ENCODE data around the gene SUMO4.

SUMO4 gene

GRCh38 chr6:149379977-149380376 is 20.1 kb upstream of the SUMO4 start:
- TF ChIP-seq ZNF121 (tag by site-specific recombination; IDR thresholded peaks at IDR 0.05): 0 out of 2 replicates have a peak, but pooled peaks have one; percentile 41
- TF ChIP-seq ZNF18 (tag by site-specific recombination; IDR thresholded peaks at IDR 0.05): no peak
- CTCF ChIA-PET: no interaction called here
- H3K27ac ChIP-seq (ENCODE audit: extremely low read depth, low read depth, low read length): no peak overlapping the region
- no peaks in the 10 kb centered on the region for H3K9me3 ChIP-seq (ENCODE audit: control insufficient read depth, insufficient read depth, low read depth, low read length)
- no peaks in the 10 kb centered on the region for H3K4me1 ChIP-seq (ENCODE audit: control insufficient read depth, insufficient read depth, low read length)
- peaks cover 33 to 57% of the 10 kb centered on the region in 2 experiments for H3K36me3 ChIP-seq (ENCODE audit: control insufficient read depth in 2 of 2, insufficient read depth in 1 of 2, low read length in 2 of 2)
- H3K4me3 ChIP-seq (ENCODE audit: low read depth, low read length): no peak overlapping the region
- POLR2A ChIA-PET: no interaction called here

- Histone ChIP-seq H3K36me3 (ENCODE audit: control insufficient read depth in 2 of 2, insufficient read depth in 1 of 2, low read length in 2 of 2) (peaks cover 33 to 61% of the 10 kb centered on the region in 2 experiments), H3K4me1 (ENCODE audit: control insufficient read depth, insufficient read depth, low read length) (no peaks in the 10 kb centered on the region), H3K4me3 (ENCODE audit: low read depth, low read length) (no peak overlapping the region), H3K27ac (ENCODE audit: extremely low read depth, low read depth, low read length) (no peak overlapping the region), H3K9me3 (ENCODE audit: control insufficient read depth, insufficient read depth, low read depth, low read length) (no peaks in the 10 kb centered on the region)
- TF ChIP-seq PRDM1 (tag by site-specific recombination; IDR thresholded peaks at IDR 0.05) (no peak), ZNF660 (tag by site-specific recombination; IDR thresholded peaks at IDR 0.05) (no peak), ZNF146 (tag by site-specific recombination; IDR thresholded peaks at IDR 0.05) (no peak), ZNF138 (tag by site-specific recombination; IDR thresholded peaks at IDR 0.05; ENCODE audit: borderline replicate concordance) (no peak), SCRT2 (tag by site-specific recombination; IDR thresholded peaks at IDR 0.05) (no peak), ZNF302 (tag by site-specific recombination; IDR thresholded peaks at IDR 0.05; ENCODE audit: low read depth) (no peak), ZNF121 (tag by site-specific recombination; IDR thresholded peaks at IDR 0.05) (no peak)
- ChIA-PET POLR2A (no interaction called here), CTCF (interaction anchor here (0.6 kb wide), 1 partner anchor 1050 kb away, joined by 3 read pairs; no protein-coding TSS in a partner anchor)
These were observed 19.5 kb upstream of the SUMO4 start for GRCh38 chr6:149380523-149380922.

- ChIA-PET POLR2A (no interaction called here), CTCF (no interaction called here)
- H3K36me3 ChIP-seq (ENCODE audit: control insufficient read depth in 2 of 2, insufficient read depth in 1 of 2, low read length in 2 of 2): peaks cover 30 to 70% of the 10 kb centered on the region in 2 experiments
These were observed 16.7 kb upstream of the SUMO4 start for GRCh38 chr6:149383371-149383770.

GRCh38 chr6:149384464-149384863 is 15.6 kb upstream of the SUMO4 start:
- TF ChIP-seq ZNF184 (tag by site-specific recombination; IDR thresholded peaks at IDR 0.05) (no peak), ZNF571 (tag by site-specific recombination; IDR thresholded peaks at IDR 0.05) (no peak), SP2 (tag by site-specific recombination; IDR thresholded peaks at IDR 0.05) (no peak), ZNF658 (tag by site-specific recombination; IDR thresholded peaks at IDR 0.05) (no peak), ZNF416 (tag by site-specific recombination; IDR thresholded peaks at IDR 0.05) (no peak), ZNF585B (tag by site-specific recombination; IDR thresholded peaks at IDR 0.05) (no peak), ZNF692 (tag by site-specific recombination; IDR thresholded peaks at IDR 0.05) (no peak), OVOL3 (tag by site-specific recombination; IDR thresholded peaks at IDR 0.05) (no peak), ZNF768 (tag by site-specific recombination; IDR thresholded peaks at IDR 0.05) (no peak), ZNF549 (tag by site-specific recombination; IDR thresholded peaks at IDR 0.05) (no peak), ZNF169 (tag by site-specific recombination; IDR thresholded peaks at IDR 0.05) (no peak)
- no peaks in the 10 kb centered on the region for H3K4me1 ChIP-seq (ENCODE audit: control insufficient read depth, insufficient read depth, low read length)
- H3K36me3 ChIP-seq (ENCODE audit: control insufficient read depth in 2 of 2, insufficient read depth in 1 of 2, low read length in 2 of 2): peaks cover 27 to 59% of the 10 kb centered on the region in 2 experiments
- ChIA-PET CTCF (no interaction called here), POLR2A (no interaction called here)
- H3K9me3 ChIP-seq (ENCODE audit: control insufficient read depth, insufficient read depth, low read depth, low read length): no peaks in the 10 kb centered on the region
- H3K4me3 ChIP-seq (ENCODE audit: low read depth, low read length): no peak overlapping the region
- no peak overlapping the region for H3K27ac ChIP-seq (ENCODE audit: extremely low read depth, low read depth, low read length)

More at GRCh38 chr6:149383371-149383770, 16.7 kb upstream of the SUMO4 start:
- no peak overlapping the region for H3K27ac ChIP-seq (ENCODE audit: extremely low read depth, low read depth, low read length)
- H3K4me3 ChIP-seq (ENCODE audit: low read depth, low read length): no peak overlapping the region
- H3K4me1 ChIP-seq (ENCODE audit: control insufficient read depth, insufficient read depth, low read length): no peaks in the 10 kb centered on the region
- no peaks in the 10 kb centered on the region for H3K9me3 ChIP-seq (ENCODE audit: control insufficient read depth, insufficient read depth, low read depth, low read length)
- TF ChIP-seq ZNF701 (tag by site-specific recombination; IDR thresholded peaks at IDR 0.05) (no peak), ZNF426 (tag by site-specific recombination; IDR thresholded peaks at IDR 0.05) (no peak), ZNF274 (IDR thresholded peaks at IDR 0.05; ENCODE audit: low read length) (no peak), ZNF274 (tag by site-specific recombination; IDR thresholded peaks at IDR 0.05; ENCODE audit: borderline replicate concordance) (no peak), KLF16 (tag by site-specific recombination; IDR thresholded peaks at IDR 0.05) (no peak), ZSCAN30 (tag by site-specific recombination; IDR thresholded peaks at IDR 0.05) (no peak), ZNF837 (tag by site-specific recombination; IDR thresholded peaks at IDR 0.05) (no peak)
